Progenitor cell of endocrine pancreas (in vitro differentiated cells): ENCODE measurements around the gene SERAC1. TPM values are rescaled to one million over a fixed set of nuclear protein-coding genes. Genes with fewer than 3 reads are reported as not detected.

Source experiments
- DNase-seq: peaks from one replicate; pipeline ENCODE4 v3.0.0; 2021; ENCODE audit warnings: low spot score; ENCODE audit not compliant: unreplicated experiment
- H3K27ac Mint-ChIP-seq: 2 replicates; pipeline ENCODE4 v1.8.0; 2021; ENCODE audit warnings: mild to moderate bottlenecking, moderate library complexity, mixed read lengths
- H3K27me3 Mint-ChIP-seq: 2 replicates; pipeline ENCODE4 v1.8.0; 2021; ENCODE audit warnings: mixed read lengths
- H3K36me3 Mint-ChIP-seq: 2 replicates; pipeline ENCODE4 v1.8.0; 2022; ENCODE audit warnings: mixed read lengths; ENCODE audit not compliant: insufficient read depth
- H3K4me1 Mint-ChIP-seq: 2 replicates; pipeline ENCODE4 v1.8.0; 2021; ENCODE audit warnings: low read depth, mixed read lengths
- H3K4me3 Mint-ChIP-seq: 2 replicates; pipeline ENCODE4 v1.8.0; 2021; ENCODE audit warnings: low read depth, mild to moderate bottlenecking, moderate library complexity, mixed read lengths
- H3K9me3 Mint-ChIP-seq: 2 replicates; pipeline ENCODE4 v1.8.0; 2021; ENCODE audit warnings: low read depth, mixed read lengths
- CTCF ChIP-seq: fragments of 200-600 bp; sonication (generic); IDR thresholded peaks from one replicate; pipeline ENCODE4 v1.5.0; 2021; ENCODE audit warnings: antibody characterized with exemption, mild to moderate bottlenecking; ENCODE audit not compliant: unreplicated experiment
- total RNA-seq: library from RNA; stranded (reverse); gene quantifications from 2 replicates; pipeline ENCODE4 v1.2.1, GENCODE V29; 2021

SERAC1 gene
- total RNA-seq, 1 donor from 2014 or later, result 20.0 TPM

- H3K4me1 Mint-ChIP-seq, result peaks cover 10% of the 10 kb centered on the region
- no peak for DNase-seq
- no peaks in the 10 kb centered on the region for H3K9me3 Mint-ChIP-seq
- no peak for TF ChIP-seq CTCF
- H3K27ac Mint-ChIP-seq, result no peak overlapping the region
- peaks cover 5% of the 10 kb centered on the region for H3K36me3 Mint-ChIP-seq
- no peaks in the 10 kb centered on the region for H3K27me3 Mint-ChIP-seq
- no peak overlapping the region for H3K4me3 Mint-ChIP-seq
Observed at GRCh38 chr6:158064725-158065251, 103.3 kb downstream of the SERAC1 start.

GRCh38 chr6:158063736-158064135 is 104.3 kb downstream of the SERAC1 start:
- no peak for TF ChIP-seq CTCF
- no peak for DNase-seq
- H3K27ac Mint-ChIP-seq, result no peak overlapping the region
- no peaks in the 10 kb centered on the region for H3K27me3 Mint-ChIP-seq
- H3K4me1 Mint-ChIP-seq, result peaks cover 7% of the 10 kb centered on the region
- peaks cover 5% of the 10 kb centered on the region for H3K36me3 Mint-ChIP-seq
- no peak overlapping the region for H3K4me3 Mint-ChIP-seq
- H3K9me3 Mint-ChIP-seq, result no peaks in the 10 kb centered on the region

GRCh38 chr6:158061709-158062461 is 106.2 kb downstream of the SERAC1 start:
- no peak overlapping the region for H3K27ac Mint-ChIP-seq
- peaks cover 7% of the 10 kb centered on the region for H3K4me1 Mint-ChIP-seq

GRCh38 chr6:158061361-158061708 is 106.7 kb downstream of the SERAC1 start:
- Mint-ChIP-seq H3K36me3 (peaks cover 4% of the 10 kb centered on the region), H3K27ac (no peak overlapping the region), H3K4me3 (no peak overlapping the region), H3K4me1 (peaks cover 7% of the 10 kb centered on the region), H3K9me3 (no peaks in the 10 kb centered on the region), H3K27me3 (no peaks in the 10 kb centered on the region)
- TF ChIP-seq CTCF, result no peak
- no peak for DNase-seq

More at GRCh38 chr6:158061709-158062461, 106.2 kb downstream of the SERAC1 start:
- H3K27me3 Mint-ChIP-seq, result no peaks in the 10 kb centered on the region
- no peaks in the 10 kb centered on the region for H3K9me3 Mint-ChIP-seq
- peaks cover 4% of the 10 kb centered on the region for H3K36me3 Mint-ChIP-seq
- H3K4me3 Mint-ChIP-seq, result no peak overlapping the region
- no peak for TF ChIP-seq CTCF
- no peak for DNase-seq

- H3K36me3 Mint-ChIP-seq, result peaks cover 4% of the 10 kb centered on the region
- H3K27ac Mint-ChIP-seq, result peak overlapping the region; percentile 77
Observed at GRCh38 chr6:158060455-158061360, 107.4 kb downstream of the SERAC1 start.

More at GRCh38 chr6:158060455-158061360, 107.4 kb downstream of the SERAC1 start:
- no peaks in the 10 kb centered on the region for H3K27me3 Mint-ChIP-seq
- no peak overlapping the region for H3K4me3 Mint-ChIP-seq
- DNase-seq, result no peak
- no peak for TF ChIP-seq CTCF
- no peaks in the 10 kb centered on the region for H3K9me3 Mint-ChIP-seq
- H3K4me1 Mint-ChIP-seq, result peaks cover 7% of the 10 kb centered on the region
